K562 (cell line): ENCODE results near the gene SCRN2. TPM values are rescaled to one million over a fixed set of nuclear protein-coding genes. Genes with fewer than 3 reads are reported as not detected.

Experiments used
- CGGBP1 ChIP-seq: fragments of 250-450 bp; sonication (Bioruptor Pico); IDR thresholded peaks from 2 replicates; pipeline ENCODE4 v1.9.0; 2021; ENCODE audit warnings: mild to moderate bottlenecking
- DLX4 ChIP-seq: fragments of 250-450 bp; sonication (Bioruptor Pico); IDR thresholded peaks from 2 replicates; pipeline ENCODE4 v1.6.1; 2021; ENCODE audit warnings: mild to moderate bottlenecking
- ETV6 ChIP-seq, 3 experiments: fragments of 150-350 bp in 1 of 3; sonication (generic) in 1 of 3; formaldehyde crosslinking in 1 of 3; IDR thresholded peaks; 2 replicates each; pipeline versions ENCODE4 v1.6.1 to v1.8.0; 2014 to 2022; ENCODE audit warnings: borderline replicate concordance in 2 of 3, low read depth in 2 of 3, antibody characterized with exemption in 1 of 3, low read length in 1 of 3, mild to moderate bottlenecking in 1 of 3, missing genetic modification reagents in 1 of 3
- HMG20B ChIP-seq: fragments of 250-450 bp; sonication (Bioruptor Pico); IDR thresholded peaks from 2 replicates; pipeline ENCODE4 v1.5.0; 2021; ENCODE audit warnings: mild to moderate bottlenecking
- MEF2A ChIP-seq: IDR thresholded peaks from 2 replicates; pipeline ENCODE4 v1.6.1; 2011; ENCODE audit warnings: low read depth, mild to moderate bottlenecking, low read length, moderate library complexity; ENCODE audit not compliant: control insufficient read depth
- NRF1 ChIP-seq, 2 experiments: fragments of 450-650 bp; IDR thresholded peaks in 1 of 2; conservative IDR thresholded peaks in 1 of 2; 2 replicates each; pipeline ENCODE4 v1.6.1; 2014; ENCODE audit warnings: mild to moderate bottlenecking in 2 of 2
- PHF21A ChIP-seq: fragments of 450-650 bp; IDR thresholded peaks from 2 replicates; pipeline ENCODE4 v1.6.1; 2017; ENCODE audit warnings: low read depth, borderline replicate concordance
- PRDM10 ChIP-seq: fragments of 450-650 bp; IDR thresholded peaks from 2 replicates; pipeline ENCODE4 v1.6.1; 2018; ENCODE audit not compliant: partially characterized antibody
- RB1 ChIP-seq: fragments of 450-650 bp; IDR thresholded peaks from 2 replicates; pipeline ENCODE4 v1.6.1; 2017; ENCODE audit warnings: low read depth, mild to moderate bottlenecking
- USF2 ChIP-seq: sonication (generic); formaldehyde crosslinking; IDR thresholded peaks from 2 replicates; pipeline ENCODE4 v1.5.0; 2020; ENCODE audit warnings: missing genetic modification reagents
- ZHX1 ChIP-seq: fragments of 150-350 bp; conservative IDR thresholded peaks from 2 replicates; pipeline ENCODE4 v1.6.1; 2014; ENCODE audit warnings: low read length
- ZNF280B ChIP-seq: fragments of 250-450 bp; sonication (Bioruptor Pico); IDR thresholded peaks from 2 replicates; pipeline ENCODE4 v1.5.1; 2021; ENCODE audit warnings: mild to moderate bottlenecking
- ZNF282 ChIP-seq: sonication (generic); formaldehyde crosslinking; IDR thresholded peaks from 2 replicates; pipeline ENCODE4 v1.8.1; 2023; ENCODE audit warnings: missing genetic modification reagents
- ZNF311 ChIP-seq: fragments of 250-450 bp; sonication (Bioruptor Pico); IDR thresholded peaks from 2 replicates; pipeline ENCODE4 v1.4.0; 2020; ENCODE audit warnings: mild to moderate bottlenecking, moderate library complexity
- polyA plus RNA-seq, 8 experiments: library from polyadenylated mRNA; depleted of rRNA in 4 of 8; stranded (reverse) in 5 of 8; unstranded in 3 of 8; fragments of >200 nt; fragmentation: Nextera tagmentation in 2 of 8; fragmentation: Illumina TruSeq in 1 of 8; extraction: Ambion mirVana in 2 of 8; extraction: Trizol in 1 of 8; gene quantifications; 2 replicates each; pipeline versions ENCODE4 v1.2.1 to v1.2.3, GENCODE V29; 2011 to 2014; ENCODE audit warnings: inconsistent platforms in 1 of 8, missing spikeins in 1 of 8
- total RNA-seq, 7 experiments: library from RNA; depleted of rRNA in 6 of 7; stranded (reverse); fragments of >200 nt in 6 of 7; fragmentation: Illumina TruSeq in 2 of 7; extraction: Trizol in 2 of 7; gene quantifications; 2 replicates each; pipeline versions ENCODE4 v1.2.1 to v1.2.3, GENCODE V29; 2011 to 2021; ENCODE audit warnings: low replicate concordance in 1 of 7

SCRN2 gene
- total and polyA plus RNA-seq, 9 of the 15 experiments (the other 6 are each of a cell fraction or from before 2014, with no cell fraction given): 0.25 to 32.9 (median 13.6) TPM

GRCh38 chr17:47789611-47790561, 51.2 kb downstream of the SCRN2 start (continued):
- no peak for TF ChIP-seq PRDM10
- TF ChIP-seq ETV6 (IDR thresholded peaks at IDR 0.05; ENCODE audit: borderline replicate concordance in 1 of 2, low read depth in 2 of 2, low read length in 1 of 2): no peak
- TF ChIP-seq ETV6 (CRISPR knock-in tag; IDR thresholded peaks at IDR 0.05; ENCODE audit: borderline replicate concordance): no peak
- TF ChIP-seq NRF1 (conservative IDR thresholded peaks at IDR 0.05 in 1 of 2, IDR thresholded peaks at IDR 0.05 in 1 of 2): no peak
- peak; percentile 24; the same call in 1 of the 2 replicates for TF ChIP-seq USF2
- no peak for TF ChIP-seq CGGBP1 (CRISPR knock-in tag)
- no peak for TF ChIP-seq MEF2A
- TF ChIP-seq PHF21A: no peak
- TF ChIP-seq ZNF311: no peak
- no peak for TF ChIP-seq DLX4 (CRISPR knock-in tag)
- 0 out of 2 replicates have a peak, but pooled peaks have one; percentile 35 for TF ChIP-seq RB1
- no peak for TF ChIP-seq ZNF280B (CRISPR knock-in tag)
- TF ChIP-seq HMG20B (CRISPR knock-in tag): no peak
- TF ChIP-seq ZHX1: no peak
- no peak for TF ChIP-seq ZNF282 (CRISPR knock-in tag)
